ENCODE measurements around the gene ZEB2.

GRCh38 chr2:144424559-144425240, 95.2 kb downstream of the ZEB2 start:
- TF ChIP-seq CTCF (IDR thresholded peaks at IDR 0.05) (no peak), EP300 (IDR thresholded peaks at IDR 0.05) (no peak), POLR2A (IDR thresholded peaks at IDR 0.05) (no peak)
